ENCODE results near the gene GHRHR.

The GHRHR gene

GRCh38 chr7:30986331-30986730 lies 22.6 kb downstream of the GHRHR start:
- DNase-seq = no peak

GRCh38 chr7:30986738-30987137 lies 23.0 kb downstream of the GHRHR start:
- no peak for DNase-seq

GRCh38 chr7:30987178-30987577 lies 23.4 kb downstream of the GHRHR start:
- no peak for DNase-seq

DNA sequence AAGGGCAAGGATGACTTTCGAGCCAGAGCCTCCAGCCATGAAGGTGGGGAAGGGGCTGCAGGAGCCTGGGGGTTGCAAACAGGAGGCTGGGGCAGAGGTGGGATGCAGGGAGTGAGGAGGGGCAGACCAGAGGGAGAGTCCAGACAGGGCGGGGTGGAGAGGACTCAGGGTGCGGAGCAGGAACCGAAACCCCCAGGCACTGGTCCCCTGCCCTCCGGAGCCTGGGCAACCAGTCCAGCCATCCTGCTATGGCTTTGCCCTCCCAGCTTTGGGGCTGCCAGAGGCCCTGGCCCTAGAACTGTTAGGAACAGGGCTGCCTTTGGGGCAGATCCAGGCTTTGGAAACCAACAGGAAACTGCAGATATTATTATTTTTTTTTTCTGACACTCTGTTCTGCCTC lies 24.2 kb downstream of the GHRHR start:
- peak in 2 of 14 donors; percentile 11 to 55 for DNase-seq

DNA sequence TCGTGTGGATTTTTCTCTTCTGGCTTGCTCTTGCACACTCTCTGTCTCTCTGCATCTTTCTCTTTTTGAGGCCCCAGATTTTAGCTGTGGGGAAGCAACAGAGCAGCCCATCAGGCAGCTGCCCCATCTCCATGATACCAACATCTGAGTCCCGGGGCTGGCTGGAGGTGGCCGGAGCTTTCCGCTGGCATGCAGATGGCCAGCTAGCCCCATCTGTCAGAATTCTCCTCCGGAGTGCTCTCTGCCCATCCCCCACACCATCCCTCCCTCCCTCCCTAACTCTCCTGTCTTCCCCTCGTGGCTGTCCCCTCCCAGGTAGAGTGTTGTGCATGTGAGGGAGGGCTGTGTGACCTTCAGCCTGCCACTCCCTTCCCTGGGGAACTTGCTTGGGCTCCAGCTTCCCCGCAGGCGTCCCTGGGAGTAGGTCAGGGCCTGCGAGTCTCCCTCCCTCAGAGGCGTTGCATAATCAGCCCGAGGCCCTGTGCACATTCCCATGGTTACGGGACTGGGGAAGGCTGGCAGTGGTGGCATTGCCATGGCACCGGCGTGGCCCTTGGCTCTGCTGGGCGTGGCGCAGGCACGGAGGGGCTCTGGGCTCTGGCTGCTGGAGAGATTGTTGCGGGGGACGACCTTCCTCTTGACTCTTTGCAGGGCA lies 24.7 kb downstream of the GHRHR start:
- peak in 9 of 14 donors; percentile 28 to 81 (median 57) for DNase-seq

GRCh38 chr7:30989008-30989823 lies 25.5 kb downstream of the GHRHR start:
- DNase-seq = no peak

DNA sequence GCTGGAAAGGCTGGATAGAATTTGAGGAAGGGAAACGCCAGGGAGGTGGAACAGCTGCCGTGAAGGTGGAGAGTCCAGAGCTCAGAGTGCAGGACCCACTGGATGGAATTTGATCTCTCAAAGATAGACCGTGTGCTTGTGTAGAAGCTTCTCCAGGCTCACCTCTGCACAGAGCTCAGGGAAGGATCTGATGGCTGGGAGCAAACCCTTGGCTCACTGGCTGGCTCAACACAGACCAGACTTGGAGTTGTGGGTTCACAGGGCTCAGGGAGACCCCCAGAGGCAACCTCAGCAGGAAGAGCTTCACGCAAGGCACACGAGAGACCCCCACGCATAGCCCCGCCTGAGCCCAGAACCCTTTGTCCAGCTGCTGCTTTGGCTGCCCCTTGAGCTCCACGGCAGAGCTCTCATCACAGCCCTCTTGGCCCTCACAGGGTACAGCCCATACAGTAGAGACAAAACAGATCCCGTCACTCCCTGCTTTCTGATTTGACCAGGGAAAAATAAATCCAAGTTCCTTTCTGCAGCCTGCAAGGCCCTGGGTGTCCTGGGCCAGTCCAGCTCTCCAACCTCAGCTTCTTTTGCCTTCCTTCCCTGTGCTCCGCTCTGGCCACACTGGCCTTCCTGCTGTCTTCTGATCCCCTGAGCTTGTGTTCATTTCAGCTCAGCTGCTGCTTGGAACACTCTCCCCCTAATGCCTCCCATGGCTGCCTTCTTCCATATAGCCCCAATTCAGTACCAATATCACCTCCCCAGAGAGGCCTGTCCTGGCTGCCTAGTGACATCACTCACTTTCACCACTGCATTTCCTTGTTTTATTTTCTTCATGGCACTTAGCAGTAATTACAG lies 26.3 kb downstream of the GHRHR start:
- DNase-seq = no peak

DNA sequence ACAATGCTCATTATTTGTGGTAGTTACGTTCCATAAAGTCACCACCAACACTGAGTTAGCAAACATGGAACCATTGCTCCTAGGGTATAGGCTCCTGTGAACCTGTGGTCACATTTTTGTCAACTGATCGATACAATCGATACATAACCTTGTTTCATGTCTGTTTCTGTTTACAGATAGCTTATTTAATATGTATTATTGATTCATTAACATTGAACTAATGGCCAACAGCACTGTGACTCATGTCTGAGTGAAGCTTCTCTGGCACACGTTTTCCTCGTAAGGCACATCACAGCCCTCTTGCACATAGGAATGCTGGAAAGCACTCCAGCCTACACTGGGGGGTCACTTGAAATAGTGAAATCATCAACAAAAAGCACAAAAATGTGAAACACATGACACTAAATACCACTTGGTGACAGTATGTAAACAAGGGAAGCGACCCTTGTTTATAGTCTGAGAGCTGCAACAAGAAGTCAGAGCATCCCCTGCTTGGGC lies 27.0 kb downstream of the GHRHR start:
- DNase-seq = no peak

- DNase-seq = peak in 1 of 14 donors; percentile 13
Measured at GRCh38 chr7:30992414-30992813, 28.7 kb downstream of the GHRHR start.

- peak in 2 of 14 donors; percentile 25 to 92 for DNase-seq
Measured at GRCh38 chr7:30994206-30995100, 30.7 kb downstream of the GHRHR start.

DNA sequence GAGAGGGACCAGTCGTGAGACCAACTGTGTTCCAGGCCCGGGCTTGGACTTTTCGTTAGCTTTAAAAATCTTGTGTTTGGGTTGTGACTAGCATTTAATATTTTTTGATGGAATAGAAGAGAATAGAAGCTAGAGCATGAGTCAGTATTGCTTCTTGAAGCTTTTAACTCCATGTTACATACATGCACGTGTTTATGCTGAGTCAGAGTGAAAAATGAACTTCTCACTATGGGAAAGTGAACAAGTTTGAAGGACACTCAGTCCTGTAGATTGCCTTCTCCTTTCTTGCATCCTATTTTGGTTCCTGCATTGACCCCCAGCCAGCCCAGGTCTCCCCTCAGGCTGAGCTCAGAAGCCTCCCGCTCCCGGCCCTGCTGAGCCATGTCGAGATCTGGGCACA lies 31.8 kb downstream of the GHRHR start:
- DNase-seq = no peak

- DNase-seq = no peak
Measured at GRCh38 chr7:30996256-30996655, 32.5 kb downstream of the GHRHR start.

- DNase-seq = no peak
Measured at GRCh38 chr7:30996883-30997282, 33.1 kb downstream of the GHRHR start.

- DNase-seq = no peak
Measured at GRCh38 chr7:30997316-30997715, 33.6 kb downstream of the GHRHR start.

- no peak for DNase-seq
Measured at GRCh38 chr7:30998180-30998579, 34.4 kb downstream of the GHRHR start.

- no peak for DNase-seq
Measured at GRCh38 chr7:31000161-31000693, 36.5 kb downstream of the GHRHR start.

DNA sequence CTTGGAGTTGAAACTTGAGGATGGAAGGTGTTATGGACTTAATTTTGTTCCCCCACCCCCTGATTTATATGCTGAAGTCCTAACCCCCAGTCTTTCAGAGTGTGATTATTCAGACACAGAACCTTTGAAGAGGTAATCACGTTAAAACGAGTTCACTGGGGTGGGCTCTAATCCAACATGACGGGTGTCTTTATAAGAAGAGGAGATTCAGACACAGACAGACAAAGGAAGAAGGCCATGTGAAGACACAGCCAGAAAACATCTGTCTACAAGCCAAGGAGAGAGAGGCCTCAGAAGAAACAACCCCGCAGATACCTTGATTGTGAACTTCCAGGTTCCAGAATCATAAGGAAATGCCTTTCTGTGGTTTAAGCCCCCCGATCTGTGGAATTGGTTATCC lies 37.0 kb downstream of the GHRHR start:
- DNase-seq = no peak

GRCh38 chr7:31002256-31002655 lies 38.5 kb downstream of the GHRHR start:
- DNase-seq = no peak

DNA sequence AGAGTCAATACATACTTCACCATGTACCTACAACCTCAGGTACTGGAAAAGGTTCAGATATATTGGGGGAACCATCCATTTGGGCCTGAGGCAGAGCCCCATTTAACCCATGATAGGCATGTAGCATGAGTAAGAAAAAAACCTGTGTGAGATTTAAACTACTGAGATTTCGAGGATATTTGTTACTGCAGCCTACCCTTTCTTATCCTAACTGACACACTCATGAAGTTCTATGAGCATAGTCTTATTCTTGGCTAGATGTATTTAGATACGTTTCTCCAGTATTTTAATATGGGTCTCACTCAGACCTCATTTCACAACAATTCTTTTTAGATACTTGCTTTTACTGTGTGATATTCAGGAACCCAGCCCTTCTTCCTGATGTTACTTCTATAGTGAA lies 39.3 kb downstream of the GHRHR start:
- no peak for DNase-seq

DNA sequence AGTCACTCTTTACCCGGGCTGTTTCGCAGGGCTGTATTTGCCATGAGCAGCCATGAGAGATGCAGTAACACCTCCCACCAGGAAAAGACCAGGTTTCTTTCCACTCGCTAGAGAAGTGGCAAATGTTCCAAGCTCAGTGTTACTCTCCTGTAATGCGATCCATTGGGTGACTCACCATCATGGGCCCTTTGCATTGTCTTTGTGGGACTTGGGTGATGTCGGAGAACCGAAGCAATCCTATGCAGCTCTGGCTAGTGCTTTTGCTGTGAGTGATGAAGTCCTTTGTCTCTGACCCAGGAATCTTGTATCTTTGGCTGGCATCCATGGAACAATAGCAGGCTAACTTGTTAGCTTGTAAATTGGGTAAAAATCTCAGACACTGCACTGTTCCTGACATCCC lies 40.0 kb downstream of the GHRHR start:
- no peak for DNase-seq

GRCh38 chr7:31004393-31004792 lies 40.6 kb downstream of the GHRHR start:
- DNase-seq = no peak

- no peak for DNase-seq
Measured at GRCh38 chr7:31006857-31007256, 43.1 kb downstream of the GHRHR start.

All from C1 segment of cervical spinal cord (tissue), 14 donors.